HepG2 (cell line): ENCODE results near the gene ATP10D. TPM values are rescaled to one million over a fixed set of nuclear protein-coding genes. Genes with fewer than 3 reads are reported as not detected.

ENCODE experiments used
- CREB1 ChIP-seq, 2 experiments: fragments of 450-650 bp in 1 of 2; IDR thresholded peaks; 2 replicates each; pipeline ENCODE4 v1.6.1; 2016 to 2017; ENCODE audit warnings: control low read depth in 1 of 2, mild to moderate bottlenecking in 1 of 2, missing compliant biosample characterization in 1 of 2, missing genetic modification characterization in 1 of 2
- DR1 ChIP-seq: sonication (generic); formaldehyde crosslinking; IDR thresholded peaks from 2 replicates; pipeline ENCODE4 v1.8.0; 2021; ENCODE audit warnings: mild to moderate bottlenecking, missing genetic modification reagents, inconsistent platforms
- FOXA3 ChIP-seq: IDR thresholded peaks from 2 replicates; pipeline ENCODE4 v1.6.1; 2016; ENCODE audit warnings: missing genetic modification reagents, missing compliant biosample characterization
- GABPB1 ChIP-seq: IDR thresholded peaks from 2 replicates; pipeline ENCODE4 v1.6.1; 2016; ENCODE audit warnings: mild to moderate bottlenecking, missing genetic modification reagents, moderate library complexity, missing compliant biosample characterization
- GATAD1 ChIP-seq: IDR thresholded peaks from 2 replicates; pipeline ENCODE4 v1.6.1; 2016; ENCODE audit warnings: missing genetic modification reagents, missing compliant biosample characterization
- GZF1 ChIP-seq: sonication (generic); formaldehyde crosslinking; IDR thresholded peaks from 2 replicates; pipeline ENCODE4 v1.5.1; 2020; ENCODE audit warnings: mild to moderate bottlenecking, missing genetic modification reagents
- HMG20A ChIP-seq: IDR thresholded peaks from 2 replicates; pipeline ENCODE4 v1.6.1; 2016; ENCODE audit warnings: borderline replicate concordance
- HMG20B ChIP-seq: conservative IDR thresholded peaks from 2 replicates; pipeline ENCODE4 v1.6.1; 2016; ENCODE audit warnings: missing genetic modification reagents, missing compliant biosample characterization
- HNRNPLL ChIP-seq: fragments of 200-400 bp; formaldehyde crosslinking; IDR thresholded peaks from 2 replicates; pipeline ENCODE4 v1.6.1; 2017; ENCODE audit warnings: mild to moderate bottlenecking, low read depth, low read length; ENCODE audit not compliant: poor library complexity, severe bottlenecking
- KDM5A ChIP-seq: fragments of 200-600 bp; sonication (generic); IDR thresholded peaks from 2 replicates; pipeline ENCODE4 v1.7.0; 2018; ENCODE audit warnings: antibody characterized with exemption, mild to moderate bottlenecking, low read length, borderline replicate concordance
- NKX3-1 ChIP-seq: sonication (generic); formaldehyde crosslinking; IDR thresholded peaks from 2 replicates; pipeline ENCODE4 v1.5.0; 2020; ENCODE audit warnings: missing genetic modification reagents
- PRDM4 ChIP-seq: sonication (generic); formaldehyde crosslinking; IDR thresholded peaks from 2 replicates; pipeline ENCODE4 v1.9.0; 2021; ENCODE audit warnings: missing genetic modification reagents, borderline replicate concordance
- TBX2 ChIP-seq: sonication (generic); formaldehyde crosslinking; IDR thresholded peaks from 2 replicates; pipeline ENCODE4 v1.5.0; 2020; ENCODE audit warnings: missing genetic modification reagents, mild to moderate bottlenecking, borderline replicate concordance
- ZFP1 ChIP-seq: IDR thresholded peaks from 2 replicates; pipeline ENCODE4 v1.6.1; 2016
- ZGPAT ChIP-seq: IDR thresholded peaks from 2 replicates; pipeline ENCODE4 v1.6.1; 2016; ENCODE audit warnings: mild to moderate bottlenecking
- ZNF12 ChIP-seq: sonication (generic); formaldehyde crosslinking; IDR thresholded peaks from 2 replicates; pipeline ENCODE4 v1.5.0; 2020; ENCODE audit warnings: missing genetic modification reagents
- ZNF136 ChIP-seq: sonication (generic); formaldehyde crosslinking; IDR thresholded peaks from 2 replicates; pipeline ENCODE4 v1.8.1; 2022; ENCODE audit warnings: low read depth, mild to moderate bottlenecking, moderate library complexity, missing genetic modification reagents
- ZNF598 ChIP-seq: sonication (generic); formaldehyde crosslinking; IDR thresholded peaks from 2 replicates; pipeline ENCODE4 v1.5.1; 2020; ENCODE audit warnings: mild to moderate bottlenecking, missing genetic modification reagents, borderline replicate concordance
- ZSCAN9 ChIP-seq: IDR thresholded peaks from 2 replicates; pipeline ENCODE4 v1.6.1; 2016; ENCODE audit warnings: borderline replicate concordance
- polyA plus RNA-seq, 8 experiments: library from polyadenylated mRNA; depleted of rRNA in 3 of 8; stranded (reverse) in 7 of 8; unstranded in 1 of 8; fragments of >200 nt; fragmentation: Illumina TruSeq in 4 of 8; extraction: Trizol in 4 of 8; gene quantifications; 2 replicates each; pipeline versions ENCODE4 v1.2.1 to v1.2.3, GENCODE V29; 2011 to 2016; ENCODE audit warnings: low read depth in 4 of 8, missing spikeins in 1 of 8, mixed read lengths in 1 of 8; ENCODE audit not compliant: insufficient read depth in 1 of 8
- total RNA-seq, 5 experiments: library from RNA; depleted of rRNA; stranded (reverse); fragments of >200 nt; fragmentation: Illumina TruSeq; extraction: Trizol; gene quantifications; 2 replicates each; pipeline ENCODE4 v1.2.3, GENCODE V29; 2016; ENCODE audit warnings: low read depth in 1 of 5
- TF ChIP-seq, protein P1 (sequence below): sonication (generic); formaldehyde crosslinking; IDR thresholded peaks from 2 replicates; pipeline ENCODE4 v1.4.0; 2020; ENCODE audit warnings: missing genetic modification reagents
- TF ChIP-seq, protein P2 (sequence below): IDR thresholded peaks from 2 replicates; pipeline ENCODE4 v1.6.1; 2016; ENCODE audit warnings: low read depth

ATP10D gene
- total and polyA plus RNA-seq, 2 of the 13 experiments (the other 11 are each of a cell fraction or from before 2014, with no cell fraction given), result 2.2 to 9.8 TPM

DNA sequence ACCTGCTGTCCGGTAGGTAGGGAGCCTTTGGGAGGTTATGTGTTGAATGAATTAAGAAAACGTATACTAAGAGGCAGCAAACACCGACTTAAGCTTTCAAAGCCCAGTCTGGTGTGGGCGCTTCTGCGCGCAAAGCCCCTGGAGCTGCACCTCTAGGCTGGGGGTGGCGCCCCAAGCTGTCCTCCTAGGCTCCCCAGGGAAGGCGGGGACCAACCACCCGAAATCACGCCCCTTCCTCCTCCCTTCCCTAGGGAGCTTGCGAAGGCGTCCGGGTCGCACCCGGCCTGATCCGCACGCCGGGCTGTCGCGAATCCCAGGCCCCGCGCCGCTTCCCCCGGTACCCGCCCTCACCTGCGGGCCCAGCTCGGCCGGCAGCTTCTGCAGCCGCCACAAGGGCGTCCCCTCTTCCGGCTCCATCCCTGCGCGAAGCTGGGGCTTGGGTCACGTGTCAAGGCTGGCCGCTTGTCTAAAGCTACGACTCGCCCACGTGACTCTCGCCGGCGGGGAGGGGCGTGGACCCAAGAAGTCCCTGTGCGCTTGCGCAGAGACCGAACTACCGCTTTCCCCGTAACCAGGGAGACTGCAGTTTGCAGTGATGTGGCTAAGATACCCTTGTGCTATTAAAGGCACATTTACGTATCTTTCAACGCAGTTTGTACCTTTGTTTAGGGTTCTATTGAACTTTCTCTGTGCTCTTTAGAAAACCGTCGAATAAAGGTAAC, 21.7 kb upstream of the ATP10D start, which contains the start of gene COMMD8 (continued):
- TF ChIP-seq GZF1 (CRISPR knock-in tag) (0 out of 2 replicates have a peak, but pooled peaks have one; percentile 38), HNRNPLL (peak; percentile 78), NKX3-1 (peak; percentile 88; the same call in 1 of the 2 replicates), KDM5A (peak; percentile 28; the same call in 1 of the 2 replicates), FOXA3 (CRISPR knock-in tag) (peak; percentile 22; the same call in 1 of the 2 replicates), ZNF136 (0 out of 2 replicates have a peak, but pooled peaks have one; percentile 62), DR1 (peak; percentile 77), HMG20A (CRISPR knock-in tag) (0 out of 2 replicates have a peak, but pooled peaks have one; percentile 10), ZNF12 (CRISPR knock-in tag) (no peak), PRDM4 (no peak), ZNF598 (CRISPR knock-in tag) (0 out of 2 replicates have a peak, but pooled peaks have one; percentile 59), ZGPAT (CRISPR knock-in tag) (peak; percentile 83; the same call in 1 of the 2 replicates), HMG20B (CRISPR knock-in tag) (no peak), ZSCAN9 (CRISPR knock-in tag) (0 out of 2 replicates have a peak, but pooled peaks have one; percentile 10), GABPB1 (peak; percentile 91), CREB1 (IDR thresholded peaks at IDR 0.05) (peak; percentile 17; the same call in 1 of the 2 replicates), CREB1 (CRISPR knock-in tag; IDR thresholded peaks at IDR 0.05) (no peak), GATAD1 (CRISPR knock-in tag) (peak; percentile 63), TBX2 (peak; percentile 64; the same call in 1 of the 2 replicates), ZFP1 (CRISPR knock-in tag) (0 out of 2 replicates have a peak, but pooled peaks have one; percentile 59)
- TF ChIP-seq, protein P1, sequence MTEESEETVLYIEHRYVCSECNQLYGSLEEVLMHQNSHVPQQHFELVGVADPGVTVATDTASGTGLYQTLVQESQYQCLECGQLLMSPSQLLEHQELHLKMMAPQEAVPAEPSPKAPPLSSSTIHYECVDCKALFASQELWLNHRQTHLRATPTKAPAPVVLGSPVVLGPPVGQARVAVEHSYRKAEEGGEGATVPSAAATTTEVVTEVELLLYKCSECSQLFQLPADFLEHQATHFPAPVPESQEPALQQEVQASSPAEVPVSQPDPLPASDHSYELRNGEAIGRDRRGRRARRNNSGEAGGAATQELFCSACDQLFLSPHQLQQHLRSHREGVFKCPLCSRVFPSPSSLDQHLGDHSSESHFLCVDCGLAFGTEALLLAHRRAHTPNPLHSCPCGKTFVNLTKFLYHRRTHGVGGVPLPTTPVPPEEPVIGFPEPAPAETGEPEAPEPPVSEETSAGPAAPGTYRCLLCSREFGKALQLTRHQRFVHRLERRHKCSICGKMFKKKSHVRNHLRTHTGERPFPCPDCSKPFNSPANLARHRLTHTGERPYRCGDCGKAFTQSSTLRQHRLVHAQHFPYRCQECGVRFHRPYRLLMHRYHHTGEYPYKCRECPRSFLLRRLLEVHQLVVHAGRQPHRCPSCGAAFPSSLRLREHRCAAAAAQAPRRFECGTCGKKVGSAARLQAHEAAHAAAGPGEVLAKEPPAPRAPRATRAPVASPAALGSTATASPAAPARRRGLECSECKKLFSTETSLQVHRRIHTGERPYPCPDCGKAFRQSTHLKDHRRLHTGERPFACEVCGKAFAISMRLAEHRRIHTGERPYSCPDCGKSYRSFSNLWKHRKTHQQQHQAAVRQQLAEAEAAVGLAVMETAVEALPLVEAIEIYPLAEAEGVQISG (CRISPR knock-in tag), result peak; percentile 64; the same call in 1 of the 2 replicates
- TF ChIP-seq, protein P2, sequence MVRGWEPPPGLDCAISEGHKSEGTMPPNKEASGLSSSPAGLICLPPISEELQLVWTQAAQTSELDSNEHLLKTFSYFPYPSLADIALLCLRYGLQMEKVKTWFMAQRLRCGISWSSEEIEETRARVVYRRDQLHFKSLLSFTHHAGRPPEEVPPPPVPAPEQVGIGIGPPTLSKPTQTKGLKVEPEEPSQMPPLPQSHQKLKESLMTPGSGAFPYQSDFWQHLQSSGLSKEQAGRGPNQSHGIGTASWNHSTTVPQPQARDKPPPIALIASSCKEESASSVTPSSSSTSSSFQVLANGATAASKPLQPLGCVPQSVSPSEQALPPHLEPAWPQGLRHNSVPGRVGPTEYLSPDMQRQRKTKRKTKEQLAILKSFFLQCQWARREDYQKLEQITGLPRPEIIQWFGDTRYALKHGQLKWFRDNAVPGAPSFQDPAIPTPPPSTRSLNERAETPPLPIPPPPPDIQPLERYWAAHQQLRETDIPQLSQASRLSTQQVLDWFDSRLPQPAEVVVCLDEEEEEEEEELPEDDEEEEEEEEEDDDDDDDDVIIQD, result peak; percentile 63; the same call in 1 of the 2 replicates
